ENCODE data around the gene CACNA2D3. TPM values are rescaled to one million over a fixed set of nuclear protein-coding genes. Genes with fewer than 3 reads are reported as not detected.

CACNA2D3 gene
- total RNA-seq, 1 experiment from 2014 or later: not detected

GRCh38 chr3:55066551-55067047 is 944.2 kb downstream of the CACNA2D3 start:
- Histone ChIP-seq H2AFZ (ENCODE audit: low read length) (no peak overlapping the region), H3K9me3 (ENCODE audit: low read length) (no peaks in the 10 kb centered on the region), H3K4me1 (ENCODE audit: insufficient read depth, low read length) (no peaks in the 10 kb centered on the region), H3K9ac (ENCODE audit: low read length) (no peak overlapping the region), H3K4me3 (ENCODE audit: low read length) (no peak overlapping the region), H3K27ac (ENCODE audit: low read length) (no peak overlapping the region), H3K36me3 (ENCODE audit: low read depth, low read length) (no peaks in the 10 kb centered on the region), H4K20me1 (ENCODE audit: low read length) (no peaks in the 10 kb centered on the region), H3K27me3 (ENCODE audit: low read length) (no peaks in the 10 kb centered on the region), H3K9me2 (replicated peaks; ENCODE audit: low read length) (no peaks in the 10 kb centered on the region), H3K79me2 (ENCODE audit: low read length) (no peaks in the 10 kb centered on the region), H3F3A (ENCODE audit: low read length, unreplicated experiment) (no peaks in the 10 kb centered on the region), H3K4me2 (ENCODE audit: low read length) (no peak overlapping the region)
- ChIA-PET POLR2A (ENCODE audit: unreplicated experiment) (no interaction called here), CTCF (no interaction called here)
- no peak for TF ChIP-seq EZH2phosphoT487 (IDR thresholded peaks at IDR 0.05; ENCODE audit: borderline replicate concordance, low read length)
- no peak for TF ChIP-seq EZH2 (IDR thresholded peaks at IDR 0.05; ENCODE audit: low read length, unreplicated experiment)
- no peak for TF ChIP-seq CTCF (conservative IDR thresholded peaks at IDR 0.05; ENCODE audit: low read depth, low read length)
- DNase-seq: no peak
- no TSS peak for BruUV-seq (replicated peaks)
- intact Hi-C loops (cut with micrococcal nuclease): no loop called here
- ATAC-seq: no peak

- Histone ChIP-seq H3K9ac (ENCODE audit: low read length) (no peak overlapping the region), H4K20me1 (ENCODE audit: low read length) (no peaks in the 10 kb centered on the region), H3K9me3 (ENCODE audit: low read length) (no peaks in the 10 kb centered on the region), H3K4me2 (ENCODE audit: low read length) (no peak overlapping the region), H3K4me3 (ENCODE audit: low read length) (no peak overlapping the region), H3K4me1 (ENCODE audit: insufficient read depth, low read length) (no peaks in the 10 kb centered on the region), H3F3A (ENCODE audit: low read length, unreplicated experiment) (no peaks in the 10 kb centered on the region), H3K9me2 (replicated peaks; ENCODE audit: low read length) (no peaks in the 10 kb centered on the region), H3K79me2 (ENCODE audit: low read length) (no peaks in the 10 kb centered on the region), H3K36me3 (ENCODE audit: low read depth, low read length) (no peaks in the 10 kb centered on the region), H3K27ac (ENCODE audit: low read length) (no peak overlapping the region), H3K27me3 (ENCODE audit: low read length) (peaks cover 19% of the 10 kb centered on the region), H2AFZ (ENCODE audit: low read length) (no peak overlapping the region)
- no TSS peak for BruUV-seq (replicated peaks)
- intact Hi-C loops (cut with micrococcal nuclease): no loop called here
- TF ChIP-seq EZH2 (IDR thresholded peaks at IDR 0.05; ENCODE audit: low read length, unreplicated experiment) (no peak), CTCF (conservative IDR thresholded peaks at IDR 0.05; ENCODE audit: low read depth, low read length) (no peak), EZH2phosphoT487 (IDR thresholded peaks at IDR 0.05; ENCODE audit: borderline replicate concordance, low read length) (no peak)
- ChIA-PET POLR2A (ENCODE audit: unreplicated experiment) (no interaction called here), CTCF (no interaction called here)
- ATAC-seq (no peak), DNase-seq (no peak)
Measured at GRCh38 chr3:55069950-55070349, 947.6 kb downstream of the CACNA2D3 start.

- Histone ChIP-seq H3K9ac (ENCODE audit: low read length) (no peak overlapping the region), H3K27ac (ENCODE audit: low read length) (no peak overlapping the region), H3K4me3 (ENCODE audit: low read length) (no peak overlapping the region), H3K4me2 (ENCODE audit: low read length) (no peak overlapping the region), H3K79me2 (ENCODE audit: low read length) (no peaks in the 10 kb centered on the region), H3K36me3 (ENCODE audit: low read depth, low read length) (no peaks in the 10 kb centered on the region), H2AFZ (ENCODE audit: low read length) (no peak overlapping the region), H3K9me3 (ENCODE audit: low read length) (no peaks in the 10 kb centered on the region), H3K4me1 (ENCODE audit: insufficient read depth, low read length) (no peaks in the 10 kb centered on the region), H3F3A (ENCODE audit: low read length, unreplicated experiment) (no peaks in the 10 kb centered on the region), H4K20me1 (ENCODE audit: low read length) (no peaks in the 10 kb centered on the region), H3K27me3 (ENCODE audit: low read length) (peaks cover 33% of the 10 kb centered on the region), H3K9me2 (replicated peaks; ENCODE audit: low read length) (no peaks in the 10 kb centered on the region)
- ATAC-seq (no peak), DNase-seq (no peak)
- intact Hi-C loops (cut with micrococcal nuclease): no loop called here
- CTCF ChIA-PET: no interaction called here
- POLR2A ChIA-PET (ENCODE audit: unreplicated experiment): no interaction called here
- BruUV-seq (replicated peaks): no TSS peak
- TF ChIP-seq CTCF (conservative IDR thresholded peaks at IDR 0.05; ENCODE audit: low read depth, low read length): no peak
- TF ChIP-seq EZH2phosphoT487 (IDR thresholded peaks at IDR 0.05; ENCODE audit: borderline replicate concordance, low read length): no peak
- no peak for TF ChIP-seq EZH2 (IDR thresholded peaks at IDR 0.05; ENCODE audit: low read length, unreplicated experiment)
Measured at GRCh38 chr3:55074796-55075195, 952.4 kb downstream of the CACNA2D3 start.
